Measurements from ENCODE around the gene BDKRB1.

Gene BDKRB1

GRCh38 chr14:96309133-96309895, 53.3 kb downstream of the BDKRB1 start:
- FAIRE-seq, result no peak
- no peak for TF ChIP-seq TAF1 (IDR thresholded peaks at IDR 0.05; ENCODE audit: low read depth, low read length)
- no peak for TF ChIP-seq POLR2A (IDR thresholded peaks at IDR 0.05; ENCODE audit: low read depth, low read length)
- TF ChIP-seq POLR2AphosphoS5 (IDR thresholded peaks at IDR 0.05; ENCODE audit: low read depth, low read length), result no peak
- TF ChIP-seq SPI1 (IDR thresholded peaks at IDR 0.05; ENCODE audit: low read depth, low read length), result no peak
- TF ChIP-seq PAX5 (IDR thresholded peaks at IDR 0.05; ENCODE audit: insufficient read depth, low read length, severe bottlenecking), result no peak
- no peak for TF ChIP-seq POU2F2 (IDR thresholded peaks at IDR 0.05; ENCODE audit: low read depth, low read length)
- DNase-seq (ENCODE audit: insufficient read length, low spot score), result no peak

GRCh38 chr14:96309896-96310330, 53.9 kb downstream of the BDKRB1 start:
- FAIRE-seq (no peak), DNase-seq (ENCODE audit: insufficient read length, low spot score) (no peak)
- TF ChIP-seq POU2F2 (IDR thresholded peaks at IDR 0.05; ENCODE audit: low read depth, low read length) (no peak), POLR2A (IDR thresholded peaks at IDR 0.05; ENCODE audit: low read depth, low read length) (no peak), SPI1 (IDR thresholded peaks at IDR 0.05; ENCODE audit: low read depth, low read length) (no peak), TAF1 (IDR thresholded peaks at IDR 0.05; ENCODE audit: low read depth, low read length) (no peak), PAX5 (IDR thresholded peaks at IDR 0.05; ENCODE audit: insufficient read depth, low read length, severe bottlenecking) (no peak), POLR2AphosphoS5 (IDR thresholded peaks at IDR 0.05; ENCODE audit: low read depth, low read length) (no peak)

DNA sequence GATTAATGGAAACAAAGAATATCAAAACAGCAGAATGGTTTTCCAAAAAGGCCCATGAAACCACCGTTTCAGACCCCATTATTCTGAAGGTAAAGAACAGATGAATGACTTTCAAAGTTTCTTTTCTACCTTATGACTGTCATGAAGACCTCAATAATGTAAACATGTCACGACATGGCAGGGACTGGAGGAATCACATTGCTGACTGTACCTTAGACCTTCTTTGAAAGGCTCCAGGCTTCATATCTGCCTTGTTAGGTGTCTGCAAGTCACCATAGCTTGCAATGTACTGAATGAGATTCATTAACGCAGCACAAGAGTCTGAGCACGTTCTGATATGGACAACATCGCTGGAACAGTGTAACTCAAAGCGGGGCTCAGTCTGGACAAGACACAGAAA, 54.9 kb downstream of the BDKRB1 start:
- DNase-seq (ENCODE audit: insufficient read length, low spot score) (no peak), FAIRE-seq (no peak)
- no peak for TF ChIP-seq SPI1 (IDR thresholded peaks at IDR 0.05; ENCODE audit: low read depth, low read length)
- TF ChIP-seq POU2F2 (IDR thresholded peaks at IDR 0.05; ENCODE audit: low read depth, low read length), result no peak
- no peak for TF ChIP-seq POLR2AphosphoS5 (IDR thresholded peaks at IDR 0.05; ENCODE audit: low read depth, low read length)
- no peak for TF ChIP-seq TAF1 (IDR thresholded peaks at IDR 0.05; ENCODE audit: low read depth, low read length)
- no peak for TF ChIP-seq POLR2A (IDR thresholded peaks at IDR 0.05; ENCODE audit: low read depth, low read length)
- TF ChIP-seq PAX5 (IDR thresholded peaks at IDR 0.05; ENCODE audit: insufficient read depth, low read length, severe bottlenecking), result no peak

All from GM12891 (cell line).